Measurements from ENCODE around the gene IL6R.

GRCh38 chr1:154512760-154513159 is 107.6 kb downstream of the IL6R start:
- TF ChIP-seq EZH2phosphoT487 (IDR thresholded peaks at IDR 0.05; ENCODE audit: low read depth, severe bottlenecking, unreplicated experiment) (no peak), EZH2 (IDR thresholded peaks at IDR 0.05; ENCODE audit: borderline replicate concordance) (no peak)
